HG03460 (cell line): ENCODE results near the gene DUOXA2.
"Not testable (repeated sequence)": the region's sequence is repeated elsewhere in the genome, so short reads cannot be mapped to it uniquely, and the experiment has no call there.

ENCODE experiments used
- ATAC-seq: cut with Tn5 transposase; IDR thresholded peaks from one replicate; pipeline ENCODE4 v1.9.1; 2021; ENCODE audit not compliant: unreplicated experiment

Gene DUOXA2

GRCh38 chr15:45114076-45114750 is at the start of gene DUOXA2, which contains the start of gene DUOX2:
TSS of gene DUOXA2 (plus strand) at chr15:45114326. CDS start at chr15:45114606, 280 bp downstream.
TSS of gene DUOX2 (minus strand) at chr15:45114172. CDS start at chr15:45113411, 761 bp downstream.
- ATAC-seq, result no peak

GRCh38 chr15:45064386-45064785 is 49.7 kb upstream of the DUOXA2 start:
- ATAC-seq, result no peak

- not testable (repeated sequence) for ATAC-seq
These were observed 44.2 kb upstream of the DUOXA2 start for GRCh38 chr15:45069942-45070360.

- not testable (repeated sequence) for ATAC-seq
These were observed 40.5 kb upstream of the DUOXA2 start for GRCh38 chr15:45073602-45074001.

- ATAC-seq, result not testable (repeated sequence)
These were observed 38.4 kb upstream of the DUOXA2 start for GRCh38 chr15:45075440-45076320.

GRCh38 chr15:45077391-45077790 is 36.7 kb upstream of the DUOXA2 start:
- ATAC-seq, result not testable (repeated sequence)

GRCh38 chr15:45079201-45079600 is 34.9 kb upstream of the DUOXA2 start:
- not testable (repeated sequence) for ATAC-seq

- not testable (repeated sequence) for ATAC-seq
These were observed 34.4 kb upstream of the DUOXA2 start for GRCh38 chr15:45079628-45080246.

- not testable (repeated sequence) for ATAC-seq
These were observed 33.5 kb upstream of the DUOXA2 start for GRCh38 chr15:45080593-45080992.

GRCh38 chr15:45082412-45082811 is 31.7 kb upstream of the DUOXA2 start:
- ATAC-seq, result not testable (repeated sequence)

- ATAC-seq, result no peak
These were observed 30.9 kb upstream of the DUOXA2 start for GRCh38 chr15:45083223-45083622.

- ATAC-seq, result no peak
These were observed 30.0 kb upstream of the DUOXA2 start for GRCh38 chr15:45084163-45084562.

GRCh38 chr15:45087513-45087912 is 26.6 kb upstream of the DUOXA2 start:
- ATAC-seq, result no peak

GRCh38 chr15:45088801-45089711 is 25.1 kb upstream of the DUOXA2 start:
- ATAC-seq, result no peak

GRCh38 chr15:45089712-45090373 is 24.3 kb upstream of the DUOXA2 start:
- ATAC-seq, result no peak

GRCh38 chr15:45091161-45091560 is 23.0 kb upstream of the DUOXA2 start:
- no peak for ATAC-seq

GRCh38 chr15:45091576-45091975 is 22.6 kb upstream of the DUOXA2 start:
- no peak for ATAC-seq

GRCh38 chr15:45093013-45093412 is 21.1 kb upstream of the DUOXA2 start:
- no peak for ATAC-seq

GRCh38 chr15:45093622-45094357 is 20.3 kb upstream of the DUOXA2 start:
- no peak for ATAC-seq
